Measurements from ENCODE around the gene SLC2A10. TPM values are rescaled to one million over a fixed set of nuclear protein-coding genes. Genes with fewer than 3 reads are reported as not detected.
A peak's percentile ranks its signal among the peaks of the same experiment; 100 is the strongest.

SLC2A10 gene
- total RNA-seq, 1 experiment from 2014 or later: 0.55 TPM

- DNase-seq (ENCODE audit: low read depth): no peak
Measured at GRCh38 chr20:46764068-46764467, 54.6 kb downstream of the SLC2A10 start.

- no peak for DNase-seq (ENCODE audit: low read depth)
Measured at GRCh38 chr20:46765506-46766120, 56.2 kb downstream of the SLC2A10 start.

- DNase-seq (ENCODE audit: low read depth): no peak
Measured at GRCh38 chr20:46767127-46767761, 57.8 kb downstream of the SLC2A10 start.

- DNase-seq (ENCODE audit: low read depth): peak; percentile 39
Measured at GRCh38 chr20:46770330-46771194, 61.1 kb downstream of the SLC2A10 start.

- DNase-seq (ENCODE audit: low read depth): no peak
Measured at GRCh38 chr20:46771195-46771588, 61.7 kb downstream of the SLC2A10 start.

GRCh38 chr20:46772901-46773300 lies 63.5 kb downstream of the SLC2A10 start:
- DNase-seq (ENCODE audit: low read depth): no peak

GRCh38 chr20:46773680-46774079 lies 64.2 kb downstream of the SLC2A10 start:
- DNase-seq (ENCODE audit: low read depth): no peak

GRCh38 chr20:46774236-46774635 lies 64.8 kb downstream of the SLC2A10 start:
- no peak for DNase-seq (ENCODE audit: low read depth)

- no peak for DNase-seq (ENCODE audit: low read depth)
Measured at GRCh38 chr20:46774943-46775560, 65.6 kb downstream of the SLC2A10 start.

- no peak for DNase-seq (ENCODE audit: low read depth)
Measured at GRCh38 chr20:46775806-46776205, 66.4 kb downstream of the SLC2A10 start.

- no peak for DNase-seq (ENCODE audit: low read depth)
Measured at GRCh38 chr20:46777331-46777730, 67.9 kb downstream of the SLC2A10 start.

GRCh38 chr20:46779831-46780230 lies 70.4 kb downstream of the SLC2A10 start:
- no peak for DNase-seq (ENCODE audit: low read depth)

- peak; percentile 34 for DNase-seq (ENCODE audit: low read depth)
Measured at GRCh38 chr20:46784436-46785127, 75.1 kb downstream of the SLC2A10 start.

Other genes with a start within 250 kb of the SLC2A10 start
- gene ZNF334, start 196.1 kb upstream of the SLC2A10 start, total RNA-seq (2014; rRNA removed; shearing (Covaris generic)): not detected in 2 replicates
- gene OCSTAMP, start 159.0 kb upstream of the SLC2A10 start, total RNA-seq (2014; rRNA removed; shearing (Covaris generic)): not detected in 2 replicates
- not detected in 2 replicates for gene SLC13A3, start 58.2 kb upstream of the SLC2A10 start, total RNA-seq (2014; rRNA removed; shearing (Covaris generic))
- 19.3 and 23.8 TPM in 2 replicates for gene TP53RK, start 20.2 kb upstream of the SLC2A10 start, total RNA-seq (2014; rRNA removed; shearing (Covaris generic))
- not detected in 2 replicates for gene EYA2, start 185.2 kb downstream of the SLC2A10 start, total RNA-seq (2014; rRNA removed; shearing (Covaris generic))

All from HT1080 (cell line).